Esophagus squamous epithelium (tissue), 5 donors: ENCODE results near the gene PLTP. TPM values are rescaled to one million over a fixed set of nuclear protein-coding genes. Genes with fewer than 3 reads are reported as not detected.

ENCODE experiments used
- DNase-seq: peaks from one replicate; lab custom pipeline; 2025; lab: John Stamatoyannopoulos, UW
- H3K27ac ChIP-seq, 4 donors: fragments of 200-600 bp; sonication (generic); one replicate each; pipeline ENCODE4 v1.5.1; 2016 to 2019; ENCODE audit warnings: mild to moderate bottlenecking in 1 of 4
- H3K27me3 ChIP-seq, 4 donors: fragments of 200-600 bp; sonication (generic); 1 replicate in 3 of 4; 2 replicates in 1 of 4; pipeline versions ENCODE4 v1.5.1 to v1.6.0; 2017 to 2021; ENCODE audit warnings: antibody characterized with exemption in 1 of 4
- H3K36me3 ChIP-seq, 3 donors: fragments of 200-600 bp; sonication (generic); one replicate each; pipeline ENCODE4 v1.5.1; 2016 to 2019
- H3K4me1 ChIP-seq, 3 donors: fragments of 200-600 bp; sonication (generic); one replicate each; pipeline ENCODE4 v1.5.1; 2017 to 2019
- H3K4me3 ChIP-seq, 4 donors: fragments of 200-600 bp; sonication (generic); 1 replicate in 3 of 4; 2 replicates in 1 of 4; pipeline ENCODE4 v1.5.1; 2016 to 2019; ENCODE audit warnings: mild to moderate bottlenecking in 2 of 4, moderate library complexity in 1 of 4
- H3K9me3 ChIP-seq, 3 donors: fragments of 200-600 bp; sonication (generic); one replicate each; pipeline ENCODE4 v1.5.1; 2016 to 2019
- CTCF ChIP-seq, 6 experiments: fragments of 450-650 bp in 4 of 6; fragments of 200-600 bp in 2 of 6; sonication (generic) in 2 of 6; IDR thresholded peaks; one replicate each; pipeline ENCODE4 v1.5.1; 2016 to 2019; ENCODE audit warnings: antibody characterized with exemption in 6 of 6, mild to moderate bottlenecking in 4 of 6, moderate library complexity in 4 of 6
- POLR2A ChIP-seq, 4 donors: fragments of 450-650 bp; IDR thresholded peaks; one replicate each; pipeline ENCODE4 v1.6.1; 2017; ENCODE audit warnings: antibody characterized with exemption in 4 of 4, mild to moderate bottlenecking in 4 of 4, moderate library complexity in 3 of 4
- WGBS, 2 donors: methylation state at CpG; one replicate each; pipeline ENCODE4 v1.1.5; 2018; 5-methylcytosine and 5-hydroxymethylcytosine counted together
- intact Hi-C: fragments of 100-400 bp; cut with DNase I; formaldehyde crosslinking; loops from one replicate; pipeline ENCODE4 v1.15.0; 2022
- total RNA-seq, 4 donors: library from RNA; depleted of rRNA; stranded (reverse); fragments of >200 nt; gene quantifications; one replicate each; pipeline ENCODE4 v1.1.0, GENCODE V29; 2016
- donor health status: DM: yes; HTN: yes; CAD: no.

Gene PLTP
- total RNA-seq, result 100 to 1,000 TPM in 2 of 4 donors, 10 to 100 TPM in 1, 1 to 10 TPM in 1; 5.9 to 248 (median 92.6) TPM

DNA sequence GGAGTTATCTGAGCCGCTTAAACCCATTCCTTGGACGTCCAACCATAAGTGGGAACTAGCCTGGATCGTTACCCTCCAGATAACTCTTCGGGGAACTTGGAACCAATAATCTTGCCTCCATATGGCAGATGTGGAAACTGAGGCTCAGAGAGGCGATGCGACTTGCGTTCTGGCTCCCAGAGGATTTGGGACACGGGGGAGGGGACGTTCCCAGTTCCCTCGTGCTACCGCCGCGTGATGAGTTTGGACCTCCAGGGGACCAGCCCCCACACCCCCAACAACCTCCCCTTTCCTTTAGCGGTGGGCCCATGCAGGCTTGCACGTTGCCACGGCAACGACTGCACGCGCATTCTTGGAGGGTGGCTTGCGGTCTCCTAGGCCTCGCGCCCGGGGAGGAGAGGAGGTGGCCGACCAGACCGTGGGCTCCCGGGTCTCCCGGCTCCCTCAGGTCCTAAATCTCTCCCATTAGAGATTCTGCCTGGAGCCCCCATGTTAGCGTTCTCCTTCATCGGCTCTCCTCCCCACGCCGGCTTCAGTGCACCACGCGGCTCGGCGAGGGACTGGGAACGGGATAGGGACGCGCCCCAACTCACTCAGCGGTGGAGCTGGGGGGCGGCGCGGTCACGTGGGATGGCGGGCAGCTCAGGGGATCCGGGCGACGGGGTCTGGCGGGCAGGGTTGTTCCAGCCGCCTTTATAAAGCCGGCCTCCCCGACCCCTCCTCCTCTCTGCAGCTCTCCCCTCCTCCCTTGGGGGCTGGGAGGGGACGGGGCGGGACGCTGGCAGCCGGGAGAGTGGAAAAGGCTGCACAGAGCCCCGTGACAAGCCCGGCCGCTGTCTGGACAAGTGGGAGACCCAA lies at the start of gene PLTP:
Gene PLTP (minus strand): TSS at position 670 of the 858 bp plus-strand sequence. CDS start 703 bp downstream, outside the sequence.
- intact Hi-C loops, result no loop called here
- Histone ChIP-seq H3K27me3 (no peaks in the 10 kb centered on the region), H3K4me1 (peaks cover 0 to 46% (median 25%) of the 10 kb centered on the region in 3 donors), H3K36me3 (peaks cover 0 to 18% (median 0%) of the 10 kb centered on the region in 3 donors), H3K9me3 (no peaks in the 10 kb centered on the region), H3K27ac (peak within 1 kb of the TSS; percentile 80 to 93 (median 86)), H3K4me3 (peak within 1 kb of the TSS; percentile 41 to 79 (median 54))
- WGBS, 2 donors, result 0% methylated on average over 3 of the region's 58 CpGs
- TF ChIP-seq CTCF (IDR thresholded peaks at IDR 0.05), result no peak
- TF ChIP-seq POLR2A (IDR thresholded peaks at IDR 0.05), result peak in 2 of 4 donors; percentile 66 to 74
- DNase-seq, result no peak

- DNase-seq, result no peak
- WGBS, 2 donors, result 87 to 92% methylated on average over 10 to 11 of the region's 14 CpGs
- intact Hi-C loops, result loop anchor here (10.0 kb wide), 1 partner anchor 145 kb away; the partner anchor contains the start of gene UBE2C
These were observed 48.1 kb upstream of the PLTP start for GRCh38 chr20:45959956-45960630.

DNA sequence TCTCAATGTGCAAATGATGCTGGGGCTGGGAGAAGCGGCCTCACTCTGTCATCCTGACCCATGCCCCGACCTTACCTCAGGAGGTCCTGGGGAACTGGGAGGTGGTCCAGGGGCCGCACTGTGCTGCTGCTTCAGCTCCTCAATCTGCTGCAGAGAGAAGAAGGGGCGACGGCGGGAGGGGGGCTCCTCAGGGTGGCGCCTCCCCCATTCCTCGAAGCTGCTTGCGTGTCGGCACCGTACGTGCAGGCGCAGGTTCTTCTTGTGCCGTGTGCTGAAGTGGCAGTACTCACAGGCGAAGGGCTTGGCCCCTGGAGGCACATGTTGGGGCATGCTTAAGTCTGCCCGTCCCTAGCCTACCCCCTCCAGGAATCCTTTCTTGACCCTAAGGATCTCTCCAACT lies 47.2 kb upstream of the PLTP start:
- no peak overlapping the region for H3K4me3 ChIP-seq
- peaks cover 46 to 91% (median 65%) of the 10 kb centered on the region in 3 donors for H3K36me3 ChIP-seq
- H3K4me1 ChIP-seq, result no peaks in the 10 kb centered on the region
- H3K27me3 ChIP-seq, result no peaks in the 10 kb centered on the region
- H3K27ac ChIP-seq, result no peak overlapping the region
- H3K9me3 ChIP-seq, result no peaks in the 10 kb centered on the region
- TF ChIP-seq POLR2A (IDR thresholded peaks at IDR 0.05) (no peak), CTCF (IDR thresholded peaks at IDR 0.05) (no peak)
- intact Hi-C loops, result no loop called here
- 87 to 100% methylated on average over 3 to 10 of the region's 16 CpGs for WGBS, 2 donors
- DNase-seq, result no peak

More at GRCh38 chr20:45959956-45960630, 48.1 kb upstream of the PLTP start:
- H3K4me3 ChIP-seq, result no peak overlapping the region
- no peak overlapping the region for H3K27ac ChIP-seq
- TF ChIP-seq CTCF (IDR thresholded peaks at IDR 0.05) (no peak), POLR2A (IDR thresholded peaks at IDR 0.05) (no peak)
- H3K4me1 ChIP-seq, result no peaks in the 10 kb centered on the region
- H3K36me3 ChIP-seq, result peaks cover 49 to 99% (median 70%) of the 10 kb centered on the region in 3 donors
- H3K9me3 ChIP-seq, result no peaks in the 10 kb centered on the region
- no peaks in the 10 kb centered on the region for H3K27me3 ChIP-seq

DNA sequence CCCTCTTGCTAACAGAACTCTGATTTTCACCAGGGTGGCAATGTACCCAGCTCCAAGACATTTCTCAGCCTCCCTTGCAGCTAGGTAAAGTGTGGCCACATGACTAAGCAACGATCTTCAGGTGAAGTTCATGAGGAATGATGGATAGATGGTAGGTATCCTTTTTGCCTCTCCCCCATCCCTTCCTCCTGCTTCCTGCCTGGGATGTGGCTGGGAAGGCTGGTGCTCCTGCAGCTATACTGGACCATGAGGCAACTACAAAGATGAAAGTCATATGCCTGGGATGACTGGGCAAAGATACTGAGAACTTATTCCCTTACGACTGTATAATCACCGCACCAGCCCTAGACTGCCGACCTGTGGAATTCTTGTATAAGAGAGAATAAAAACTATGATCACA lies 46.6 kb upstream of the PLTP start:
- peaks cover 0 to under 1% (median 0%) of the 10 kb centered on the region in 3 donors for H3K4me1 ChIP-seq
- H3K27me3 ChIP-seq, result no peaks in the 10 kb centered on the region
- no peak overlapping the region for H3K4me3 ChIP-seq
- H3K36me3 ChIP-seq, result peaks cover 42 to 91% (median 60%) of the 10 kb centered on the region in 3 donors
- no peak overlapping the region for H3K27ac ChIP-seq
- intact Hi-C loops, result no loop called here
- no peak for TF ChIP-seq POLR2A (IDR thresholded peaks at IDR 0.05)
- no peak for TF ChIP-seq CTCF (IDR thresholded peaks at IDR 0.05)
- 98% methylated on average over 4 of the region's 4 CpGs for WGBS, 2 donors
- no peak for DNase-seq
- H3K9me3 ChIP-seq, result no peaks in the 10 kb centered on the region
